AG09319 (cell line): Measurements from ENCODE around the gene ABCG5.

Experiments
- DNase-seq: peaks from one replicate; pipeline ENCODE4 v3.0.0-alpha.2; 2010; ENCODE audit warnings: low read depth; ENCODE audit errors: extremely low read depth
- CTCF ChIP-seq: IDR thresholded peaks from 2 replicates; pipeline ENCODE4 v1.5.1; 2011; ENCODE audit warnings: low read depth, mild to moderate bottlenecking, inconsistent platforms, low read length, moderate library complexity

ABCG5 gene

GRCh38 chr2:43853141-43854081, 14.8 kb upstream of the ABCG5 start:
- TF ChIP-seq CTCF, result no peak

GRCh38 chr2:43852196-43852730, 13.6 kb upstream of the ABCG5 start:
- DNase-seq, result no peak
- no peak for TF ChIP-seq CTCF

More at GRCh38 chr2:43853141-43854081, 14.8 kb upstream of the ABCG5 start:
- no peak for DNase-seq

- DNase-seq, result no peak
- no peak for TF ChIP-seq CTCF
Measured at GRCh38 chr2:43851011-43851980, 12.7 kb upstream of the ABCG5 start.

DNA sequence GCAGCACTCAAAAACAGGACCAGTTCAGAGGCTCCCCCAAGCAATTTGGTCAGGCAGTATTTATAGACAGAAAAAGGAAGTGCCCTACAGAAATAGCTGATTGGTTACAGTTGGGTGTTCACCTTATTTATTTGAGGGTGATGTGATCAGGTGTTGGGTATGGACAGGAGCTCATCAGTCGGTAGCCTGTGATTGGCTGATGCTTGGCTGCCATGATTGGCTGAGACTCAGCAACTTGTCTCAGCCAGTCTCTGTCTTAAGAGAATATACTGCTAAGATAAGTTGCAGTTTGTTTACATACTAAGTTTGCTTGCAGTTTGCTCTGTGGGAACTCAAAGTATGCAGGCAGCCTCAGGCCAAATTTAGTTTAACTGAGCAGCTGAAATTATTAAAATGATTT, 9.6 kb upstream of the ABCG5 start:
- no peak for DNase-seq
- TF ChIP-seq CTCF, result no peak

- DNase-seq, result no peak
- no peak for TF ChIP-seq CTCF
Measured at GRCh38 chr2:43846140-43846793, 7.6 kb upstream of the ABCG5 start.

- TF ChIP-seq CTCF, result no peak
- DNase-seq, result no peak
Measured at GRCh38 chr2:43845181-43845580, 6.5 kb upstream of the ABCG5 start.
